Trophoblast cell (in vitro differentiated cells and primary cell): ENCODE results near the gene STARD13.

ENCODE experiments used
- DNase-seq, 2 donors: peaks; one replicate each; pipeline ENCODE4 v3.0.0-alpha.2; 2016
- H2AFZ ChIP-seq: 2 replicates; pipeline ENCODE4 v1.6.1; 2013; ENCODE audit warnings: low read length, moderate library complexity, mild to moderate bottlenecking; ENCODE audit not compliant: insufficient read depth, poor library complexity
- H2AK5ac ChIP-seq: 2 replicates; pipeline ENCODE4 v1.6.1; 2013; ENCODE audit warnings: mild to moderate bottlenecking, low read length
- H2BK120ac ChIP-seq: 2 replicates; pipeline ENCODE4 v1.6.1; 2013; ENCODE audit warnings: low read length, mild to moderate bottlenecking, moderate library complexity; ENCODE audit not compliant: insufficient read depth, poor library complexity
- H2BK12ac ChIP-seq: 2 replicates; pipeline ENCODE4 v1.6.1; 2013; ENCODE audit warnings: mild to moderate bottlenecking, low read length, moderate library complexity
- H2BK5ac ChIP-seq: 2 replicates; pipeline ENCODE4 v1.6.1; 2013; ENCODE audit warnings: low read length, low read depth, moderate library complexity, mild to moderate bottlenecking; ENCODE audit not compliant: poor library complexity
- H3K14ac ChIP-seq: 2 replicates; pipeline ENCODE4 v1.6.1; 2013; ENCODE audit warnings: mild to moderate bottlenecking, low read length
- H3K18ac ChIP-seq: 2 replicates; pipeline ENCODE4 v1.6.1; 2013; ENCODE audit warnings: mild to moderate bottlenecking, low read length
- H3K23ac ChIP-seq: 2 replicates; pipeline ENCODE4 v1.6.1; 2013; ENCODE audit warnings: low read length
- H3K27ac ChIP-seq: 2 replicates; pipeline ENCODE4 v1.5.1; 2013; ENCODE audit warnings: low read depth, mild to moderate bottlenecking, inconsistent platforms, low read length, moderate library complexity
- H3K27me3 ChIP-seq: 2 replicates; pipeline ENCODE4 v1.6.1; 2013; ENCODE audit warnings: inconsistent platforms, mild to moderate bottlenecking, low read length, moderate library complexity; ENCODE audit not compliant: insufficient read depth
- H3K36me3 ChIP-seq, 2 experiments: 1 replicate in 1 of 2; 2 replicates in 1 of 2; pipeline ENCODE4 v1.6.1; 2013; ENCODE audit warnings: low read length in 2 of 2, mild to moderate bottlenecking in 2 of 2, moderate library complexity in 1 of 2; ENCODE audit not compliant: insufficient read depth in 2 of 2, control insufficient read depth in 1 of 2
- H3K4ac ChIP-seq: 2 replicates; pipeline ENCODE4 v1.6.1; 2013; ENCODE audit warnings: low read depth, mild to moderate bottlenecking, low read length, moderate library complexity
- H3K4me1 ChIP-seq, 2 experiments: 1 replicate in 1 of 2; 2 replicates in 1 of 2; pipeline ENCODE4 v1.6.1; 2013; ENCODE audit warnings: low read length in 2 of 2, mild to moderate bottlenecking in 2 of 2, moderate library complexity in 1 of 2; ENCODE audit not compliant: insufficient read depth in 2 of 2, control insufficient read depth in 1 of 2
- H3K4me2 ChIP-seq: 2 replicates; pipeline ENCODE4 v1.6.1; 2013; ENCODE audit warnings: inconsistent platforms, mild to moderate bottlenecking, low read length, moderate library complexity
- H3K4me3 ChIP-seq: 2 replicates; pipeline ENCODE4 v1.5.1; 2013; ENCODE audit warnings: mild to moderate bottlenecking, low read depth, low read length, inconsistent platforms
- H3K79me1 ChIP-seq: one replicate; pipeline ENCODE4 v1.6.1; 2013; ENCODE audit warnings: low read length
- H3K79me2 ChIP-seq: 2 replicates; pipeline ENCODE4 v1.6.1; 2013; ENCODE audit warnings: low read length, mild to moderate bottlenecking; ENCODE audit not compliant: control insufficient read depth, insufficient read depth, poor library complexity
- H3K9ac ChIP-seq: 2 replicates; pipeline ENCODE4 v1.6.1; 2013; ENCODE audit warnings: mild to moderate bottlenecking, low read length
- H3K9me3 ChIP-seq: 2 replicates; pipeline ENCODE4 v1.6.1; 2013; ENCODE audit warnings: low read depth, mild to moderate bottlenecking, control low read depth, inconsistent platforms, low read length; ENCODE audit not compliant: insufficient read depth
- H4K12ac ChIP-seq: 2 replicates; pipeline ENCODE4 v1.6.1; 2013; ENCODE audit warnings: low read depth, mild to moderate bottlenecking, low read length, moderate library complexity
- H4K8ac ChIP-seq: 2 replicates; pipeline ENCODE4 v1.6.1; 2013; ENCODE audit warnings: low read depth, mild to moderate bottlenecking, low read length, moderate library complexity
- H4K91ac ChIP-seq: one replicate; pipeline ENCODE4 v1.6.1; 2013; ENCODE audit warnings: low read depth, mild to moderate bottlenecking, low read length, moderate library complexity
- WGBS: extraction: QIAGEN DNeasy Blood & Tissue Kit; methylation state at CpG from one replicate; pipeline ENCODE4 v1.1.7; 2013; ENCODE audit warnings: missing lambda C conversion rate; ENCODE audit not compliant: insufficient read length, insufficient coverage; ENCODE audit errors: extremely low coverage; 5-methylcytosine and 5-hydroxymethylcytosine counted together

The STARD13 gene

DNA sequence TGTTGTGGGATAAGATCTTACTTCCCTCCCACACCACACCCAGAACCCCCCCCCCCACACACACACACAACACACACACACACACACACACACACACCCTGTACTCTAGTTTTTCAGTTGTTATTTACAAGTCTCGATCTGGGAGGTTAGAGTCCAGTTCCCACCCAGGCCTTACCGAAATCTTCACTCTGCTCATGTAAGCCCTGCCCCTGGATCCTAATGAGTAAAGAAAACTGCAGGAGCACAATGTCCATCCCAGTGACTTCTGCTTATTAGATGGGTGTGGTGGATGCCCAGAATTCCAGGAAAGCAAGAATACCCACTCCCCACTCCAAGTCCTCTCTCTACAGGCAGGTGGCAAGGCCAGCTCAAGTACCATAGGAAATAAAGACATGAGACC is 23.0 kb downstream of the STARD13 start:
- Histone ChIP-seq H3K27ac (no peak overlapping the region), H3K23ac (no peak overlapping the region), H3K36me3 (no peaks in the 10 kb centered on the region), H3K79me1 (peaks cover 2% of the 10 kb centered on the region), H3K18ac (no peak overlapping the region), H2BK12ac (no peak overlapping the region), H4K91ac (no peak overlapping the region), H3K4ac (no peak overlapping the region), H3K9me3 (no peaks in the 10 kb centered on the region), H3K4me2 (no peak overlapping the region), H4K8ac (no peak overlapping the region), H2BK120ac (no peak overlapping the region), H3K14ac (no peak overlapping the region), H4K12ac (no peak overlapping the region), H3K9ac (no peak overlapping the region), H2AK5ac (no peak overlapping the region), H3K79me2 (no peaks in the 10 kb centered on the region), H2AFZ (no peak overlapping the region), H3K4me1 (peaks cover 3 to 19% of the 10 kb centered on the region in 2 experiments), H3K27me3 (no peaks in the 10 kb centered on the region), H2BK5ac (no peak overlapping the region), H3K4me3 (no peak overlapping the region)
- WGBS = no CpG with 5 or more reads among the region's 2 CpGs
- no peak for DNase-seq

DNA sequence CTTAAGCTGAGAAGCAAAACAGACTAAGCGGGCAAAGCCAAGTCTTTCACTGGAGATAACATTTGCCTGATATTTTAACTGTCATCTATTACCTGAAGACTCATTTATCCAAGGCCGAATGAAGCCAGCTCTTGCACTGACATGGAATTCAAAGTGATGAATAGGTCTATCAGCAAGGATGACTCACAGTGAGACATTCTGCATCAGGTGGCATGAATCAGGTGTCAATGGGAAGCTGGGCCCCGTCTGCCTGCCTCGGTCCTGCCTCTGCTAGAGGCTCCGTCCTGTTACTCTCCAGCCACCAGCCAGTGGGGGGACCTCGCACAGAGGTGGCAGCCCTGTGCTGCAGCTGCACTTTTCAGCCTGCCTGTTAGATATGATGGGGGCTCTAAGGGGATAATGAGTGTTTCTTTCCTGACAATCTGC is 23.5 kb downstream of the STARD13 start:
- H3K23ac ChIP-seq = no peak overlapping the region
- no peak overlapping the region for H2BK120ac ChIP-seq
- H4K8ac ChIP-seq = no peak overlapping the region
- H2BK5ac ChIP-seq = no peak overlapping the region
- H3K18ac ChIP-seq = no peak overlapping the region
- no peak overlapping the region for H3K27ac ChIP-seq
- H3K4ac ChIP-seq = no peak overlapping the region
- no peak overlapping the region for H4K91ac ChIP-seq
- peaks cover 3 to 19% of the 10 kb centered on the region in 2 experiments for H3K4me1 ChIP-seq
- H3K4me2 ChIP-seq = no peak overlapping the region
- H3K9ac ChIP-seq = no peak overlapping the region
- H3K36me3 ChIP-seq = no peaks in the 10 kb centered on the region
- H2AK5ac ChIP-seq = no peak overlapping the region
- no peaks in the 10 kb centered on the region for H3K79me2 ChIP-seq
- H3K14ac ChIP-seq = no peak overlapping the region
- no peak overlapping the region for H2AFZ ChIP-seq
- no peak overlapping the region for H3K4me3 ChIP-seq
- no peaks in the 10 kb centered on the region for H3K27me3 ChIP-seq
- H3K79me1 ChIP-seq = peaks cover 2% of the 10 kb centered on the region
- H3K9me3 ChIP-seq = no peaks in the 10 kb centered on the region
- no peak overlapping the region for H2BK12ac ChIP-seq
- H4K12ac ChIP-seq = no peak overlapping the region
- WGBS = no CpG with 5 or more reads among the region's 6 CpGs
- peak in 1 of 2 donors; percentile 59 for DNase-seq

DNA sequence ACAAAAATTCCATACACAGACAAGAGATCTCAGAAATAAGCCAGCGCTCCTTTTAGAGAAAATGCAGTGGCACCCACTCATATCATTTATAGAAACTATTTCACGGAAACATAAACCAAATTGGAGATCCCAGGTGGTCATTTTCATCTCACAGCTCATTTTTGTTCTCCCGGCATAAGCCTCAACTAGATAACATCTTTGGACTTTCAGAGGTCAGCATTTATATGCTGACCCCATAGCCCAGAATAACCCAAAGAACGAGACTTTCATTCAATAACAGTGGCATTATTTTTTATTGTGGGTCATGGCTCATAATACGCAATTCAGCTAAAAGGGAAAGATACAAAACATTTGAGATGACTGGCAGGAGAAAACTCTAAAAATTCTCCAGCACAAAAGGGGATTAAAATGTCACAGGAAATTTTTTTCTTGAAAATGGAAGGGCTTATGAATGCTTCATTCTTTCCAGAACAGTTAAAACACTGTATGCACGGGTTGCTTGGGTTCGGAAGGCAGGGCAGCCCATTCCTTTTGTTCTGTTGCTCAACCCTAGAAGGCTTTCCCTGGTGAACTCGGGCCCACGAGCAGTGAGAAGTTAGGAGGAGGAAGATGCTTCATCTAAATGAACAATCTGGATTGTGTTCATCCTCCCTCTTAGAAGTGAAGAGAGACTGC is 24.0 kb downstream of the STARD13 start:
- no peak overlapping the region for H4K12ac ChIP-seq
- no peak overlapping the region for H3K14ac ChIP-seq
- no peaks in the 10 kb centered on the region for H3K9me3 ChIP-seq
- H3K4me3 ChIP-seq = no peak overlapping the region
- no peak overlapping the region for H2BK5ac ChIP-seq
- H3K9ac ChIP-seq = no peak overlapping the region
- no peak for DNase-seq
- no peak overlapping the region for H2AK5ac ChIP-seq
- H3K27me3 ChIP-seq = no peaks in the 10 kb centered on the region
- no peaks in the 10 kb centered on the region for H3K36me3 ChIP-seq
- peaks cover 2% of the 10 kb centered on the region for H3K79me1 ChIP-seq
- no peak overlapping the region for H3K4ac ChIP-seq
- peaks cover 3 to 19% of the 10 kb centered on the region in 2 experiments for H3K4me1 ChIP-seq
- no peak overlapping the region for H2BK120ac ChIP-seq
- H2AFZ ChIP-seq = no peak overlapping the region
- H3K4me2 ChIP-seq = no peak overlapping the region
- no peak overlapping the region for H3K23ac ChIP-seq
- no peak overlapping the region for H4K91ac ChIP-seq
- no peak overlapping the region for H4K8ac ChIP-seq
- no peaks in the 10 kb centered on the region for H3K79me2 ChIP-seq
- H2BK12ac ChIP-seq = no peak overlapping the region
- H3K18ac ChIP-seq = no peak overlapping the region
- no CpG with 5 or more reads among the region's 9 CpGs for WGBS
- no peak overlapping the region for H3K27ac ChIP-seq

DNA sequence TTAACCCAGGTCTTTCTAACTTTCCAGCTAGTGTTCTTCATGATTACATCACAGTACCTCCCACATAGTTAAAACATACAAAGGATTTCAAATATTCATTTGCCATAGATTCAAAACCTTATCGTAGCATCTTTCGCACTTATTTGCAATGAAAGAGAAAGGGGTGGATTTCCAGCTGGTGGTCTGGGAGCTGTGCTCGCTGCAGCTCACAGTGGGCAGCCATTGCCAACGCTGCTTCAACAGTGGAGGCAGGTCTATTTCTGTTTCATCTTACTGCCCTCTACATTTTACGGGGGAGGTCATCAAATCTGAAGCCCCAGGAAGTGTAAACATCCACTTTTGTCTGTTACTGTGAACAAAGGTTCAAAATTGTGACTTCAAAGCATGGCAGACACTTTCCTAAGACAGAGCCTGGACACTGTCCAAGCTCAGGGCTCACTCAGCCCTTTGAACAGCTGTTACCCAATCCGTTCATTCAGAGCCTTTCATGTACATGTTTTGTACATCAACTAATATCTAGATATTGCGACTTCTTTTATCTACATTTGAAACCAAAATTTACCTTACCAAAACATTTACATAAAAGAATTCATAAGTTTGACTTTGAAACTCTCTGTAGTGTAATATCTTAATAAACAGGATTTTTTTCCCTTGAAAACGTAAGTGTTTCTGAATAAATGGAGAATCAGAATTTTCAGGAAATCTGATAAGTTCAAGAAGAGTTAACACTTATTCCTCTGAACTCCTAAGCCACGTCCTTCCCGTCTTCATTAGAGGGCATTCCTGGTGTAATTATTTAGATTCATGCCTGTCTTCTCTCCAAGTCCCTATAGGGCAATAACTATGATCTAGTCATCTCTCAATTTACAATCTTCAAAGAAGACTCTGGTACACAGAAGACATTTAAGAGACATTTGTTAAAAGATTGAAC is 25.1 kb downstream of the STARD13 start:
- peak in 1 of 2 donors; percentile 39 for DNase-seq
- H4K8ac ChIP-seq = no peak overlapping the region
- no peak overlapping the region for H3K4ac ChIP-seq
- no peak overlapping the region for H2BK120ac ChIP-seq
- H3K18ac ChIP-seq = no peak overlapping the region
- H3K27ac ChIP-seq = no peak overlapping the region
- no peak overlapping the region for H4K12ac ChIP-seq
- no peaks in the 10 kb centered on the region for H3K36me3 ChIP-seq
- no peaks in the 10 kb centered on the region for H3K79me2 ChIP-seq
- no peak overlapping the region for H2AK5ac ChIP-seq
- H3K4me3 ChIP-seq = no peak overlapping the region
- no peak overlapping the region for H2AFZ ChIP-seq
- H3K79me1 ChIP-seq = peaks cover 2% of the 10 kb centered on the region
- WGBS = no CpG with 5 or more reads among the region's 10 CpGs
- no peak overlapping the region for H2BK12ac ChIP-seq
- H3K9me3 ChIP-seq = no peaks in the 10 kb centered on the region
- H3K9ac ChIP-seq = no peak overlapping the region
- peaks cover 3 to 22% of the 10 kb centered on the region in 2 experiments for H3K4me1 ChIP-seq
- H3K27me3 ChIP-seq = no peaks in the 10 kb centered on the region
- H3K14ac ChIP-seq = no peak overlapping the region
- no peak overlapping the region for H3K4me2 ChIP-seq
- H2BK5ac ChIP-seq = no peak overlapping the region
- H4K91ac ChIP-seq = no peak overlapping the region
- H3K23ac ChIP-seq = no peak overlapping the region
